ENCODE data around the gene DNM1.
A peak's percentile ranks its signal among the peaks of the same experiment; 100 is the strongest.

DNM1 gene

GRCh38 chr9:128294142-128294541, 91.0 kb downstream of the DNM1 start:
- TF ChIP-seq CTCF (IDR thresholded peaks at IDR 0.05; ENCODE audit: insufficient read depth, low read depth, low read length, missing control alignments) = no peak
- no peak overlapping the region for H3K4me3 ChIP-seq (ENCODE audit: low read length)
- DNase-seq (ENCODE audit: low read depth) = no peak

GRCh38 chr9:128296340-128297220, 93.4 kb downstream of the DNM1 start:
- no peak for DNase-seq (ENCODE audit: low read depth)
- TF ChIP-seq CTCF (IDR thresholded peaks at IDR 0.05; ENCODE audit: insufficient read depth, low read depth, low read length, missing control alignments) = no peak
- H3K4me3 ChIP-seq (ENCODE audit: low read length) = no peak overlapping the region

- no peak overlapping the region for H3K4me3 ChIP-seq (ENCODE audit: low read length)
Observed at GRCh38 chr9:128297221-128297773, 94.1 kb downstream of the DNM1 start.

GRCh38 chr9:128298535-128299482, 95.6 kb downstream of the DNM1 start:
- peak; percentile 78 for DNase-seq (ENCODE audit: low read depth)
- no peak for TF ChIP-seq CTCF (IDR thresholded peaks at IDR 0.05; ENCODE audit: insufficient read depth, low read depth, low read length, missing control alignments)
- H3K4me3 ChIP-seq (ENCODE audit: low read length) = no peak overlapping the region

More at GRCh38 chr9:128297221-128297773, 94.1 kb downstream of the DNM1 start:
- no peak for TF ChIP-seq CTCF (IDR thresholded peaks at IDR 0.05; ENCODE audit: insufficient read depth, low read depth, low read length, missing control alignments)
- no peak for DNase-seq (ENCODE audit: low read depth)

GRCh38 chr9:128304136-128304970, 101.2 kb downstream of the DNM1 start:
- no peak for DNase-seq (ENCODE audit: low read depth)
- TF ChIP-seq CTCF (IDR thresholded peaks at IDR 0.05; ENCODE audit: insufficient read depth, low read depth, low read length, missing control alignments) = no peak
- no peak overlapping the region for H3K4me3 ChIP-seq (ENCODE audit: low read length)
